Posterior cingulate gyrus (tissue), 11 donors: ENCODE measurements around the gene NEURL1.
"Not testable (repeated sequence)": the region's sequence is repeated elsewhere in the genome, so short reads cannot be mapped to it uniquely, and the experiment has no call there.

Experiments used
- DNase-seq, 10 donors: peaks; one replicate each; pipeline versions ENCODE4 v3.0.0 to v3.0.0-alpha.2; 2020 to 2021; ENCODE audit warnings: mixed read lengths in 3 of 10
- intact Hi-C: fragments of 100-400 bp; cut with DNase I; formaldehyde crosslinking; loops from one replicate; pipeline ENCODE4 v1.15.1; 2023

NEURL1 gene

GRCh38 chr10:103595933-103596726 lies 102.6 kb downstream of the NEURL1 start:
- intact Hi-C loops: loop anchor here (5.0 kb wide), 1 partner anchor 261 kb away; the partner anchor contains the start of gene SH3PXD2A
- peak in 1 of 10 donors; percentile 63 for DNase-seq

GRCh38 chr10:103597003-103597402 lies 103.5 kb downstream of the NEURL1 start:
- intact Hi-C loops: loop anchor here (5.0 kb wide), 1 partner anchor 260 kb away; the partner anchor contains the start of gene SH3PXD2A
- peak in 1 of 10 donors; percentile 56 for DNase-seq

- peak in 9 of 10 donors; percentile 59 to 96 (median 78) for DNase-seq
Measured at GRCh38 chr10:103598654-103599115, 105.2 kb downstream of the NEURL1 start.

GRCh38 chr10:103599211-103599610 lies 105.7 kb downstream of the NEURL1 start:
- intact Hi-C loops: loop anchor here (2.0 to 5.0 kb wide), 2 partner anchors 88 to 258 kb away; partner anchors contain the start of gene SH3PXD2A
- peak in 6 of 10 donors; percentile 50 to 90 (median 68) for DNase-seq

More at GRCh38 chr10:103598654-103599115, 105.2 kb downstream of the NEURL1 start:
- intact Hi-C loops: loop anchor here (2.0 to 5.0 kb wide), 2 partner anchors 88 to 259 kb away; partner anchors contain the start of gene SH3PXD2A

- intact Hi-C loops: loop anchor here (2.0 to 5.0 kb wide), 2 partner anchors 87 to 257 kb away; partner anchors contain the start of gene SH3PXD2A
- DNase-seq: peak in 2 of 10 donors; percentile 62 to 72
Measured at GRCh38 chr10:103599907-103600306, 106.4 kb downstream of the NEURL1 start.

GRCh38 chr10:103600325-103600724 lies 106.8 kb downstream of the NEURL1 start:
- intact Hi-C loops: no loop called here
- peak in 2 of 10 donors; percentile 74 to 79 for DNase-seq

- intact Hi-C loops: no loop called here
- peak in 2 of 10 donors; percentile 57 to 74 for DNase-seq
Measured at GRCh38 chr10:103600956-103601569, 107.6 kb downstream of the NEURL1 start.

GRCh38 chr10:103602028-103602851 lies 108.7 kb downstream of the NEURL1 start:
- DNase-seq: peak in 3 of 10 donors; percentile 63 to 82 (median 73)
- intact Hi-C loops: no loop called here

GRCh38 chr10:103602852-103603155 lies 109.3 kb downstream of the NEURL1 start:
- intact Hi-C loops: no loop called here
- DNase-seq: peak in 2 of 10 donors; percentile 41 to 74

- intact Hi-C loops: no loop called here
Measured at GRCh38 chr10:103603382-103603781, 109.9 kb downstream of the NEURL1 start.

GRCh38 chr10:103605359-103606096 lies 112.0 kb downstream of the NEURL1 start:
- intact Hi-C loops: no loop called here
- peak in 8 of 10 donors; percentile 26 to 91 (median 70) for DNase-seq

More at GRCh38 chr10:103603382-103603781, 109.9 kb downstream of the NEURL1 start:
- DNase-seq: peak in 4 of 10 donors; percentile 23 to 76 (median 58)

GRCh38 chr10:103606097-103606438 lies 112.6 kb downstream of the NEURL1 start:
- intact Hi-C loops: not testable (repeated sequence)
- DNase-seq: peak in 2 of 10 donors; percentile 4 to 11

GRCh38 chr10:103607051-103607450 lies 113.5 kb downstream of the NEURL1 start:
- DNase-seq: peak in 3 of 10 donors; percentile 37 to 73 (median 57)
- intact Hi-C loops: not testable (repeated sequence)

- intact Hi-C loops: not testable (repeated sequence)
- DNase-seq: peak in 4 of 10 donors; percentile 5 to 71 (median 36)
Measured at GRCh38 chr10:103608056-103608455, 114.6 kb downstream of the NEURL1 start.

GRCh38 chr10:103609231-103610082 lies 116.0 kb downstream of the NEURL1 start:
- peak in 3 of 10 donors; percentile 22 to 43 (median 30) for DNase-seq
- intact Hi-C loops: no loop called here

GRCh38 chr10:103610083-103610472 lies 116.6 kb downstream of the NEURL1 start:
- intact Hi-C loops: no loop called here
- peak in 3 of 10 donors; percentile 10 to 52 (median 18) for DNase-seq

- intact Hi-C loops: no loop called here
Measured at GRCh38 chr10:103610921-103611511, 117.5 kb downstream of the NEURL1 start.

More at GRCh38 chr10:103610921-103611511, 117.5 kb downstream of the NEURL1 start:
- DNase-seq: peak in 4 of 10 donors; percentile 6 to 55 (median 40)
